Ureter (tissue), 1 donor: ENCODE data around the gene EEIG2. TPM values are rescaled to one million over a fixed set of nuclear protein-coding genes. Genes with fewer than 3 reads are reported as not detected.
"Not testable (repeated sequence)": the region's sequence is repeated elsewhere in the genome, so short reads cannot be mapped to it uniquely, and the experiment has no call there.

Experiments
- DNase-seq: peaks from one replicate; pipeline ENCODE4 v3.0.0-alpha.2; 2020; ENCODE audit warnings: low spot score
- total RNA-seq: library from RNA; stranded (reverse); gene quantifications from one replicate; pipeline ENCODE4 v1.2.4, GENCODE V29; 2023
- donor health status: DM: yes; HTN: yes; CAD: no.

EEIG2 gene
- total RNA-seq: 24.1 TPM

- DNase-seq: peak; percentile 87
Observed at GRCh38 chr1:108559215-108560186, at the start of gene EEIG2. Gene EEIG2, plus strand, starts transcription at chr1:108560100. Its CDS starts 329 bp downstream, at chr1:108560429.

DNA sequence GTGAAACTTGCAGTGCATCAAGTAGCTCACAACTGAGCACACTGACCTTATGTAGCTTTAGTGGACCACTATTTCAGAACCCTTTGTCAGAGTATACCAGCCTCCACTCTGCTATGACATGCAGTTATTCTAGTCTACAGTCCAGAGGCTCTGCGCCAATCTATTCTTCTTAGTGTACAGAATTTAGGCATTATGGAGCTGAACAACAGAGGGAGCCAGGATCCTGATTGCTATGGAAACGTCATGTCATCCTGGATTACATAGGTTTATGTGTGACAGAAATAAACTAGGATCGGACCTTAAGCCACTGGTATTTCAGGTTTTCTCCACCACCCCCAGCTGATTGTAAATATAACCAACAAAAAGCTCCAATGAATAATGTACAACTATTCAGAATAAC, 48.1 kb upstream of the EEIG2 start:
- no peak for DNase-seq

- no peak for DNase-seq
Observed at GRCh38 chr1:108512239-108513043, 47.5 kb upstream of the EEIG2 start.

- no peak for DNase-seq
Observed at GRCh38 chr1:108513044-108513415, 46.9 kb upstream of the EEIG2 start.

DNA sequence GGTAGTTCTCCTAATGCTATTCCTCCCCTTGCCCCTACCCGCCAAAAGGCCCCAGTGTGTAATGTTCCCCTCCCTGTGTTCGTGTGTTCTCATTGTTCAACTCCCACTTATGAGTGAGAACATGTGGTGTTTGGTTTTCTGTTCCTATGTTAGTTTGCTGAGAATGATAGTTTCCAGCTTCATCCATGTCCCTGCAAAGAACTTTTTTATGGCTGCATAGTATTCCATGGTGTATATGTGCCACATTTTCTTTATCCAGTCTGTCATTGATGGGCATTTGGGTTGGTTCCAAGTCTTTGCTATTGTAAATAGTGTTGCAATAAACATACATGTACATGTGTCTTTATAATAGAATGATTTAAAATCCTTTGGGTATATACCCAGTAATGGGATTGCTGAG, 46.0 kb upstream of the EEIG2 start:
- not testable (repeated sequence) for DNase-seq

DNA sequence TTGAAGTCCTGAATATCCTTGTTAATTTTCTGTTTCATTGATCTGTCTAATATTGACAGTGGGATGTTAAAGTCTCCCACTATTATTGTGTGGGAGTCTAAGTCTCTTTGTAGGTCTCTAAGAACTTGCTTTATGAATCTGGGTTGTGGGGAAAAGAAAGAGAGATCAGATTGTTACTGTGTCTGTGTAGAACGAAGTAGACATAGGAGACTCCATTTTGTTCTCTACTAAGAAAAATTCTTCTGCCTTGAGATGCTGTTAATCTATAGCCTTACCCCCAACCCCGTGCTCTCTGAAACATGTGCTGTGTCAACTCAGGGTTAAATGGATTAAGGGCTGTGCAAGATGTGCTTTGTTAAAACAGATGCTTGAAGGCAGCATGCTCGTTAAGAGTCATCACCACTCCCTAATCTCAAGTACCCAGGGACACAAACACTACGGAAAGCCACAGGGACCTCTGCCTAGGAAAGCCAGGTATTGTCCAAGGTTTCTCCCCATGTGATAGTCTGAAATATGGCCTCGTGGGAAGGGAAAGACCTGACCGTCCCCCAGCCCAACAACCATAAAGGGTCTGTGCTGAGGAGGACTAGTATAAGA, 42.5 kb upstream of the EEIG2 start:
- DNase-seq: not testable (repeated sequence)

DNA sequence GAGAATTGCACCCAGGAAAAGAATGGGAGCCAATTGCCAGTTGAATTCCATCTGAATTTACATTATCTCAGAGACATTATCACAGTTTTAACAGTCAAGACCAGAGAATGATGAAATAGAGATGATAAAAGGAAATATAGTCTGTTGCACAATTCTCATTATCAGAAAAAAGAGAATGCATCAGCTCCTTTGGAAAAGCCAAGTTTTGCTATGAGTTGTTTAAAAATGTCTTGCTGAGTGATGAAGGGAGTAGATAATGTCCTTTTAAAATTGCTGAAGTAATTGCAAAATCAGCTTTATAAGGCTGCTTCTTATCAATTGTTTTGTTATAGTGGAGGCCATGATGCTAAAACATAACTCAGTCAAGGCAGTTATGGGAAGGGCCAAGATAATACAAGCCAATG, 37.9 kb upstream of the EEIG2 start:
- no peak for DNase-seq

- no peak for DNase-seq
Observed at GRCh38 chr1:108523829-108524228, 36.1 kb upstream of the EEIG2 start.

GRCh38 chr1:108524676-108525075, 35.2 kb upstream of the EEIG2 start:
- DNase-seq: no peak

DNA sequence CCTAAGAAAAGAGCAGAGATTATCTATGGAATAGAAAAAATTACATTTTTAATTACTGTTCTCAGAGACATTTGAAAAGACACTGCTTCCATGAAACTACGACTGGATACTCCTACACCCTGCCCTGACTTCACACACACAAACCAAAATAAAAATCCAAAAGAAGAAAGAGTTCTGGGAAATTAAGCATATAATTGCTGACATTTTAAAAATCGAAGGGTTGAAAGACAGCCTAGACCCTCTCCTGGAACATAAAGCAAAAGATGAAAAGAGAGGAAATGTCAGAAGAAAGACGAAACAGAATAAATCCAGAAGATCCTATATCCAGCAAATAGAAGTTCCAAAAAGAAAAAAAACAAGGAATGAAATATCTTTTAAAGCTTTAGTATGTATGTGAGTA, 32.8 kb upstream of the EEIG2 start:
- DNase-seq: no peak

GRCh38 chr1:108527837-108528236, 32.1 kb upstream of the EEIG2 start:
- no peak for DNase-seq

- no peak for DNase-seq
Observed at GRCh38 chr1:108531444-108531843, 28.5 kb upstream of the EEIG2 start.

- no peak for DNase-seq
Observed at GRCh38 chr1:108532730-108533129, 27.2 kb upstream of the EEIG2 start.

DNA sequence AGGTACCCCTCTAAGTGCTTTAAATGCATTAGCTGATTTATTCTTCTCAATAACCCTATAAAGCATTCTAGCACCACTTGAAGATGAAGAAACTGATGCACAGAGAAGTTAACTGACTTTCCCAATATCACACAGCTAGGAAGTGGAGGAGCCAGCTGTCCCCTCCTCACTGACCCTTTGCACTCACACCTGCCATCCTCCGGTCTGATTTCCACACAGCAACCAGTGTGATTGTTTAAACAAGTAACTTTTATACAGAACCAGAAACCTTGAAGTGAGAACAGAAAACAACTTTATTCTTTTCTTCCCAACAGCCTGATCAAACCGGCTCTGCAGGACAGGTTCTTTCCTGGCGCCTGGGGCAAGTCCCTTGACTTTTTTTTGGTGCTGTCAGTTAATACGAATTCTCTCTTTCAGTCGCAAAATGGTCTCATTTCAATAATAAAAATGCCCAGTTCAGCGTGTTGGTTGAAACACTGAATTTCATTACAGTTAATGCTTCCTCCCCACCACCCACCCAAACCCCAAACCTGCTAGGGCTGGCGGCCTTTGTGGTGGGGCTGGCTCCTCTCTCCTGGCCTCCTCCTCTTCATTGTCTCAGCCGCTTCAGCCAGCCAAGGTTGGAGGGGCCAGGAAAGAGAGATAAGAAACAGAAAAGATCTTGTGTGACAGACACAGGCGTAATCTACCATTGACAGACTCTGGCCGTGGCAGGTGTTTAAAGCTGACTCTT, 26.4 kb upstream of the EEIG2 start:
- DNase-seq: peak; percentile 59

DNA sequence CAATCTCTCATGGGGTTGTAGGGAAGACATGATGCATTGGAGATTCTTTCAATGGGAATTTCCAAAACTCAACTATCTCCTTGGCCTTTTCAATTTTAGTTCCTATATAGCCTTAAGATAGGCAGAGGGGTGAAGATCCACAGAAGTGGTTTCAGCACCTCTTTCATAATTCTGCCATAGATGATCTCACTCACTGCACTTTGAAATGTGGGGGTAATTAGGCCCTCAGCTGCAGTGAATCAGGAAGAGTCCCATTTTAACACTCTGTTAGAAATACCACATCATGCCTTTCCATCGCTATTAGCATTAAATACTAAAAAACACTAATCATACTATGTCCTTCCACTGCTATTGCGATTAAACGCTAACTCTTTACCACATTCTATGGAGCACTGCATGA, 25.1 kb upstream of the EEIG2 start:
- no peak for DNase-seq

GRCh38 chr1:108535315-108535897, 24.5 kb upstream of the EEIG2 start:
- DNase-seq: not testable (repeated sequence)

GRCh38 chr1:108536021-108536420, 23.9 kb upstream of the EEIG2 start:
- DNase-seq: not testable (repeated sequence)

- DNase-seq: not testable (repeated sequence)
Observed at GRCh38 chr1:108536791-108537190, 23.1 kb upstream of the EEIG2 start.

- DNase-seq: no peak
Observed at GRCh38 chr1:108537976-108538375, 21.9 kb upstream of the EEIG2 start.

- no peak for DNase-seq
Observed at GRCh38 chr1:108540977-108541376, 18.9 kb upstream of the EEIG2 start.

DNA sequence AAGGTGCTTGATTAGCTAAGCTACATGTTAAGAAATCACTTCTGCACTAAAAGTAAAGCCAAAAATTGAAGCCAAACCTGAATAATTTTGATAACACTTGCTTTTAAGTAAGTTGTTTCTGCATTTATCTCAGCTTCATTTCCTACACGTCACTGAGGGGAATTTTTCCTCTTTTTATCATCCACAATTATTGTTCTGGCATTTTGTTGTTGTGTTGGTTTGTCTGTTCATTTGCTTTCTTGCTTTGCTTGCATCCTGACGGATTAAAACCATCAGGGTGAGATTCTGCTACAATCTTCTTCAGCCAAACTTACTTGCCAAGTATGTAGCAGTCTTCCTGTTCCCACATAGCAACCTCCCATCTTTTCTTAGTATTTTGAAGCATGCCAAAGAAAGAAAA, 18.0 kb upstream of the EEIG2 start:
- DNase-seq: no peak
